Neutrophil (primary cell): ENCODE data around the gene C1orf141.

Experiments used
- H3K27ac ChIP-seq: fragments of 200-600 bp; sonication (generic); 2 replicates; pipeline ENCODE4 v1.5.1; 2016; ENCODE audit warnings: mild to moderate bottlenecking, moderate library complexity
- H3K27me3 ChIP-seq: fragments of 200-600 bp; sonication (generic); 2 replicates; pipeline ENCODE4 v1.6.0; 2016; ENCODE audit warnings: mild to moderate bottlenecking
- H3K36me3 ChIP-seq: fragments of 200-600 bp; sonication (generic); 2 replicates; pipeline ENCODE4 v1.5.1; 2017
- H3K4me1 ChIP-seq, 2 experiments: fragments of 200-600 bp in 1 of 2; sonication (generic) in 1 of 2; 1 replicate in 1 of 2; 2 replicates in 1 of 2; pipeline versions ENCODE4 v1.5.1 to v1.6.1; 2013 to 2016; ENCODE audit warnings: low read depth in 1 of 2, low read length in 1 of 2, mild to moderate bottlenecking in 1 of 2, moderate library complexity in 1 of 2; ENCODE audit not compliant: control insufficient read depth in 1 of 2, insufficient read depth in 1 of 2
- H3K4me3 ChIP-seq, 2 experiments: fragments of 200-600 bp in 1 of 2; sonication (generic) in 1 of 2; 1 replicate in 1 of 2; 2 replicates in 1 of 2; pipeline ENCODE4 v1.5.1; 2013 to 2016; ENCODE audit warnings: low read depth in 1 of 2, low read length in 1 of 2, mild to moderate bottlenecking in 1 of 2, moderate library complexity in 1 of 2
- H3K9me3 ChIP-seq: fragments of 200-600 bp; sonication (generic); 2 replicates; pipeline ENCODE4 v1.5.1; 2016
- TF ChIP-seq, protein P1 (sequence below): fragments of 200-600 bp; sonication (generic); IDR thresholded peaks from 2 replicates; pipeline ENCODE4 v1.5.1; 2016; ENCODE audit warnings: antibody characterized with exemption

The C1orf141 gene

DNA sequence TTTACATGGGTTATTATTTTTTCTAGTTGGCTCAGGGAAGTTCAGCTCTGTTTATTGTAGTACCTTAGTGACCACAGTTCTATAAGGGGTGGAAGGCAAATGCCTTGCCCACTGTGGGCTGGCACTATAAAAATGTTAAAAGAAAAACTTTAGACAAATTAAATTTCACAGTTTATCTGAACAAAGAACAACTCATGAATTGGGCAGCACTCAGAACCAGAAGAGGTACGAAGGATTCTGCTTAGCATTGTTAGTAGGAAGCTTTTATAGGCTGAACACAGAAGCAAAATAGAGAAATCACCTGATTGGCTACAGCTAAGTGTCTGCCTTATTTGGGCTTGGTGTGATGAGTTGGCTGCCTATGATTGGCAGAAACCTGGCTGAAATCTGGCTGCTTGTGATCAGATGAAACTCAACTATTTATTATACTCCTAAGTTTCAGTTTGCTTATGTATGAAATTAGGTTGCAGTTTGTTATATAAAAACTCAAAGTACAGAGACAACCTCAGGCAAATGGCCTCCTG, 45.0 kb downstream of the C1orf141 start:
- Histone ChIP-seq H3K4me3 (no peak overlapping the region), H3K27ac (no peak overlapping the region), H3K27me3 (no peaks in the 10 kb centered on the region), H3K36me3 (no peaks in the 10 kb centered on the region), H3K9me3 (no peaks in the 10 kb centered on the region), H3K4me1 (no peaks in the 10 kb centered on the region)
- TF ChIP-seq, protein P1, sequence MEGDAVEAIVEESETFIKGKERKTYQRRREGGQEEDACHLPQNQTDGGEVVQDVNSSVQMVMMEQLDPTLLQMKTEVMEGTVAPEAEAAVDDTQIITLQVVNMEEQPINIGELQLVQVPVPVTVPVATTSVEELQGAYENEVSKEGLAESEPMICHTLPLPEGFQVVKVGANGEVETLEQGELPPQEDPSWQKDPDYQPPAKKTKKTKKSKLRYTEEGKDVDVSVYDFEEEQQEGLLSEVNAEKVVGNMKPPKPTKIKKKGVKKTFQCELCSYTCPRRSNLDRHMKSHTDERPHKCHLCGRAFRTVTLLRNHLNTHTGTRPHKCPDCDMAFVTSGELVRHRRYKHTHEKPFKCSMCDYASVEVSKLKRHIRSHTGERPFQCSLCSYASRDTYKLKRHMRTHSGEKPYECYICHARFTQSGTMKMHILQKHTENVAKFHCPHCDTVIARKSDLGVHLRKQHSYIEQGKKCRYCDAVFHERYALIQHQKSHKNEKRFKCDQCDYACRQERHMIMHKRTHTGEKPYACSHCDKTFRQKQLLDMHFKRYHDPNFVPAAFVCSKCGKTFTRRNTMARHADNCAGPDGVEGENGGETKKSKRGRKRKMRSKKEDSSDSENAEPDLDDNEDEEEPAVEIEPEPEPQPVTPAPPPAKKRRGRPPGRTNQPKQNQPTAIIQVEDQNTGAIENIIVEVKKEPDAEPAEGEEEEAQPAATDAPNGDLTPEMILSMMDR: no peak

DNA sequence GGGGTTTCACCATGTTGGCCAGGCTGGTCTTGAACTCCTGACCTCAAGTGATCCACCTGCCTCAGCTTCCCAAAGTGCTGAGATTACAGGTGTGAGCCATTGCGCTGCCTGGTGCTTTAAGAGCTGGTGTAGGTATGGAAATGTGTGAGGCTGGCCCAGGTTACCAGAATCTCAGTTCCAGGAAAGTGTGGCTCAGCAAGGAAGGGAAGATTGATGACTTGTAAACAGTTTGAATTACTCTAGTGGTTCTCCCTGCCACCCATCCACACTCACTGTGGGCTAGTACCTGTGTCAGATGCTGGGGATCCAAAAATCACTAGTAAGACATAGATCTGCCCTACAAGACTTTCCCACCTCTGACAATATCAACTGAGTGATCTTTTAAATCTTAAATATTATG, 46.3 kb downstream of the C1orf141 start:
- no peaks in the 10 kb centered on the region for H3K4me1 ChIP-seq
- no peak overlapping the region for H3K4me3 ChIP-seq
- no peaks in the 10 kb centered on the region for H3K27me3 ChIP-seq
- TF ChIP-seq, protein P1: no peak
- H3K9me3 ChIP-seq: no peaks in the 10 kb centered on the region
- H3K36me3 ChIP-seq: no peaks in the 10 kb centered on the region
- no peak overlapping the region for H3K27ac ChIP-seq

DNA sequence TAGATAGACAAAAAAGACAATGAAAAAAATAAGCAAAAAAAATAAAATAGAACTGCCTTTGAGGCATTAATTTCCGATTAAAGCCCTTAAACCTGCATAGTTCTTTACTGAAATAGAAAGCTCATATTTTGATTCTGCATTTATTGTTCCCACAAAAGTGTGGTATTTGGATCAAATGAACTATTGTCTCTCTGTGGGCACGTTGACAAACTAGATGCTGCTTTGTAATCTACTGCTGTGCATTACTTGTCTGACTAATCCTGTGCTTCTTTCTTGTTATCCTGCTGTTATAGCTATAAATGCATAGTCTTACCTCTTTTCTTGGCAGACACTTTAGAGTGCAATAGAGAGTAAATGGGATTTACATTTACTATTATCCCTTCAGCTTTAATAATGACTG, 49.4 kb downstream of the C1orf141 start:
- TF ChIP-seq, protein P1: no peak
- Histone ChIP-seq H3K27ac (no peak overlapping the region), H3K9me3 (no peaks in the 10 kb centered on the region), H3K4me1 (no peaks in the 10 kb centered on the region), H3K36me3 (no peaks in the 10 kb centered on the region), H3K27me3 (no peaks in the 10 kb centered on the region), H3K4me3 (no peak overlapping the region)

DNA sequence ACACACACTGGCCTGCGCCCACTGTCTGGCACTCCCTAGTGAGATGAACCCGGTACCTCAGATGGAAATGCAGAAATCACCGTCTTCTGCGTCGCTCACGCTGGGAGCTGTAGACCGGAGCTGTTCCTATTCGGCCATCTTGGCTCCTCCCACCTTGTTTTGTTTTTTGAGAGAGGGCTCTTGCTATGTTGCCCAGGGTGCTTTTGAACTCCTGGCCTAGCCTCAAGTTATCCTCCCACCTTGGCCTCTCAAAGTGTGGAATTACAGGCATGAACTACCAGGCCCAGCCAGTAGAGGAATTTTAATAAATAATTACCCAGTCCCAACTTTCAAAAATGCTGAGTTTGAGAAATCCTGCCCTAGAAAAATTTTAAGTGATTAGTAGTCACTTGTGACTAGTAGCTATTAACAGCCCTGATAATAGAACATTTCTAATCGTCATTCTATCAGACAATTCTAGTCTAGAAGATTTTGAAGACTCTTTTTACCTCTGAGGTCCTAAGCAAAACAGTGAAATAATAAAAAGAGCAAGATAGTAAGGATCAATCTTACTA, 49.9 kb downstream of the C1orf141 start:
- no peak overlapping the region for H3K27ac ChIP-seq
- H3K36me3 ChIP-seq: no peaks in the 10 kb centered on the region
- H3K4me1 ChIP-seq: no peaks in the 10 kb centered on the region
- no peak overlapping the region for H3K4me3 ChIP-seq
- TF ChIP-seq, protein P1: no peak
- no peaks in the 10 kb centered on the region for H3K27me3 ChIP-seq
- H3K9me3 ChIP-seq: no peaks in the 10 kb centered on the region

DNA sequence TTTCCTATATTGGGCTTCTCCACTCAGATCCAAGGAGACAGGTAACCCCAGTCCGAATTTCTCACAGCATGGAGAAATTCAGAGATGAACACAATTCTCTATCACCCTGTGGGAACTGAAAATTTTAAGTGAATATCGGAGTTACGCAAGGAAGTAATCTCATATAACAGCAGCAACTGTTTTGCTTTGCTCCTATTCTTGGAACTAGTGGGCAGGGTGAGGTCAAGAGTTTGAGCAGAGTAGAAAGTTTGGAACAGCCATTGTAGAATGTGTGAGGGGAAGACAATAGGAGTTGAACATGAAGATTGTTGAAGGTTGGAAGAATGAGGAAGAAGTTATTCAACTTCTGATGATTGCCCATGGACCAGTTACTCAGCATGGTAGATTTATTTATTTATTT, 56.5 kb downstream of the C1orf141 start:
- Histone ChIP-seq H3K4me1 (no peaks in the 10 kb centered on the region), H3K27me3 (no peaks in the 10 kb centered on the region), H3K36me3 (no peaks in the 10 kb centered on the region), H3K4me3 (no peak overlapping the region), H3K9me3 (no peaks in the 10 kb centered on the region), H3K27ac (no peak overlapping the region)
- TF ChIP-seq, protein P1: no peak

DNA sequence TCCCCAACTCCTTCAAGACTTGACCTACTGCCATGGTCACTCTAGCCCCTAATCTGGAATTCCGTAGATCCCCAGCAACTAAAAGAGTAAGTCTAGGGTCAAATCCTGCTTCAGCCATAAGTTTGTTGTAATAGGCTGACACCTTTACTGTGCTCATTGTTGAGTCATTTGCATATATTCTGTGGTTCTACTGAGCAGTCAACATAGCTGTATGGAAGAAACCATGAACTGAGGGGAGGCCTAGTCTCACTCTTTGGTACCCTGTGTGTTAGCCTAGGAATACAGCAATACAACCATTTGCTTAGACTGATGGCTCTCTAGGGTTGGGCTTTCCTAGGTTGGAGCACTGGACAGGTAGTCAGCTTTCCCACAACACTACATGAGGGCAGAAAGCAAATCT, 57.2 kb downstream of the C1orf141 start:
- H3K27ac ChIP-seq: no peak overlapping the region
- H3K4me1 ChIP-seq: no peaks in the 10 kb centered on the region
- H3K27me3 ChIP-seq: no peaks in the 10 kb centered on the region
- no peaks in the 10 kb centered on the region for H3K36me3 ChIP-seq
- TF ChIP-seq, protein P1: no peak
- no peaks in the 10 kb centered on the region for H3K9me3 ChIP-seq
- no peak overlapping the region for H3K4me3 ChIP-seq
